AG20443 (cell line): Measurements from ENCODE around the gene TRAPPC5.
"Not testable (repeated sequence)": the region's sequence is repeated elsewhere in the genome, so short reads cannot be mapped to it uniquely, and the experiment has no call there.

Experiments used
- DNase-seq: peaks from one replicate; pipeline ENCODE4 v3.0.0; 2012; ENCODE audit warnings: low spot score, mixed read lengths

Gene TRAPPC5

DNA sequence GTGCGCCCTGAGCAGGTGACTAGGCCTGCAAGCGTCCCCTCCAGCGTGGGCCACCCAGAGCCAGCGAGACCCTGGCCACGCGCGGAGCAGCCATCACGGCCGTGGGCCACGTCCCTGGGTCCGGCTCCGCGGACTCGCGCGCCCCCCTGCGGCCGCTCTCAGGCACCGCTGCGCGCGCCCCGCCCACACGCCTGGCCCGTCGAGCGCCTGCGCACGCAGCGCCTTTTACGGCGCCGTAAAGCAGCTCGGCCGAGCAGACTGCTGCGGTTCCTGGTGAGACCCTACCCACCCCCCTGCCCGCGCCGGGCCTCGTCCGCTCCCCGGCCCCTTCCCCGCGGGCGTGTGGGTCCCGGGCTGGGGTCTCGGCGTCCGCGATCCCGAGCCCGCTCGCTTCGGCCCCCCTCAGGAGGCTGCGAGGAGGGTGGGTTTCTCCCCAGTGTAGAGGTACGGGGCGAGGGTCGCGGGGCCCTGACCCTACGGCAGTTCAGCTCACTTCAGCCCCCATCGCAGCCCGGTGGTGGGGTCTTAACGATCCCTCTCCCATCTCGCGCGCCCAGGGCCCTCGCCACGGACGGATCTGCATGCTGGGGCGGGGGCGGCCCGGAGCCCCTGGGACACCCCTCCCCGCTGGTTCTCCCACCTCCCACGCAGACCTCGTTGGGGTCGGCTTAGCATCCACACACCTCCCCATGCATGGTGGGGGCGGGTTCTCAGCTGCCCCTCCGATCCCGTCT lies at the start of gene TRAPPC5:
Gene TRAPPC5 (plus strand): TSS at position 228 of the 734 bp plus-strand sequence. CDS start 1,421 bp downstream, outside the sequence.
- DNase-seq = peak; percentile 98

DNA sequence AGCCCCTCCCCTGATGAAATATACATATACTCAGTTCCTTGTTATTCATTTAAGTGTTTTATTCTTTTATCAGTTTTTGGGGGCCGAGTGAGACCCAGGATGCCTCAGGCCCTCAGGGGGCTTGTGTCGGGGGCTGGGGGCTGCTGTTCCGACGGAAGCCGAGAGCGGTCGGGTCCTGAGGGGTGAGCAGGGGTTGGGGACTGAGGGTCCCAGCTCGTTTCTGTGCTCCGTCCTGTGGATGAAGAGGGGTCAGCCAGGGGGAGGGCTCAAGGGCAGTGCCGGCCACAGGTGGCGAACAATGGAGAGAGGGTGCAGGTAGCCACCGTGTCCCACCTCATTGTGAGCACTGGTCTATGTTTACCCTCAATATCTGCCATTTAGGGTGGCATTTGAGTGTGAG lies 49.1 kb upstream of the TRAPPC5 start:
- no peak for DNase-seq

- no peak for DNase-seq
These were observed 48.1 kb upstream of the TRAPPC5 start for GRCh38 chr19:7632340-7633203.

DNA sequence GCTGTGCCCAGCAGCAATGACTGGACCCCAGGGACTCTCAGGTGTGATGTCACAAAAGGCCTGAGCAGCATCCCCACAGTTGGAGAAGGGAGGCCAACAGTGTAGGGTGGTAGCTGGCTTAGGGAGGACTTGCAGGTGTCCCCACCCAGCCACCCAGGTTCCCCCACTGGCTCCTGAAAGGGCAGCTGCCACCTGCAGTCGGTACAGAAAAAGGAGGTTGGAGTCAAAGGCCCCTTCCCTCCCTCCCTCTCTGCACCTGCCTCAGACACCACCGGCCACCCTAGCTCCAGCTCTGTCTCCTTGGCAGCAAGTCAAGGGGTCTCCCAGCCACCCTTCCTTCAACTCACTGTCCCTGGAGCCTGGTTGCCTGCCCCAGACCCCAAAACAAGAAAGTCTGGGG lies 46.9 kb upstream of the TRAPPC5 start, which contains the start of gene PCP2:
Gene PCP2 (minus strand): TSS at position 22 of the 400 bp plus-strand sequence. CDS start 262 bp downstream, outside the sequence.
- DNase-seq = no peak

DNA sequence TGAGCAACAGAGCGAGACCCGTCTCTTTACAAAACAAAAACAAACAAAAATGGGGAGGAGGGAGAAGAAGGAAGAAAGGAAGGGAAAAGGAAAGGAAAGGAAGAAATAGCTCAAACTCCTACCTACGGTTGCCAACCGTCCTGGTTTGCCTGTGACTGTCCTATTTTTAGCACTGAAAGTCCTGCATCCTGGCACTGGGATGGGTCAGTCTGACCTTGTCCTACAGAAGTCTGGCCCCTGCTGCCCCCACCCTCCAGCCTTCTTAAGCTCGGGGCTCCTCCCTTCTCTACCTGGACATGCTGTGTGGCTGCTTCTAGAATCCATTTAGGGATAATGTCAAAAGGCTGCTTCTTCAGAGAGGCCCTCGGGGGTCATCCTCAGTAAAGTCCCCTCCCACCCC lies 45.0 kb upstream of the TRAPPC5 start:
- DNase-seq = no peak

DNA sequence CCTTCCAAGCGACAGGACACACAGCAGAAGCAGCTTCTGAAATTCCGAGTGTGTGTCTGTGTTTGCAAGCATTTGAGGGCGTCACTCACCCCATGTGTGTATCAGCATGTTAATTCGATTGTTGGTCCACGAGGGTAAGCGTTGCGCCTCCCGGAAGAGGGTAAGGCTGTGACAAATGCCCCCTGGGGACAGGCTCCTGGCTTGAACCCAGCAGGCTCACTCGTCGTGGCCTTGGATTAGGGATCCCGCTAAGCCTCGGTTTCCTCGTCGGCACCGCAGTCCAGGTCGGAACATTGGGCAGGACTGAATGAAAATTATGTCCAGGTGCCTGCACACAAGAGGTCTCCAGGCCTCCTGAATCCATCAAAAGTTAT lies 44.3 kb upstream of the TRAPPC5 start:
- no peak for DNase-seq

DNA sequence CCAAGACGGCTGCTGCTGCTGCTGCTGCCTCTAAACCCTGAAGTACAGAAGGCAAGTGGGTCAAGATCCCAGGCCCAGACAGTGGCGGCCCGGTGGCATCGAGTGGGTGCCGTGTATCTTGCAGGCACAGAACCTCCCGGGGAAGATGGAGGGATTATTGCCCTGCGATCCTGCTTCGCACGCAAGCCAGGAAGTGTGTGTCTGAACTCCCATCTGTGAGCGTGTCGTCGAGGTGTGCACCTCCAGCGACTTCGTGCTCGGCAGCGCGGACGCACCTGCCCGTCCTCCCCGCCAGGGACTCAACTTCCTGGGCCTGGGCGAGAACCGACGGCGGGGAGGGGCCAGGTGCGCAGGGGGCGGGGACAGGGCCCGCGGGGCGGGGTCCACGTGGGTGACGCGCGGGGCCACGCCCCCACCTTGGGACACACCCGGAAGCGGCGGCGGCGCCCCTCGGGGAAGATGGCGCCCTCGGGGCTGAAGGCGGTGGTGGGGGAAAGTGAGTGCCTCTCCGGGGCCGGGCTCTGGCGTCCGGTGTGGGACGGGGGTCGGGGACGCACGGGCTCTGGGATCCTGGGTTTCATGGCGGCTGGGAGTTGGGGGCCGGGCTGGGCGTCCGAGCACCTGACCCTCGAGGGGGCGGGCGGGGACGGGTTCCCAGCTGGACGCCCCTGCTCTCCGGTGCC lies 43.8 kb upstream of the TRAPPC5 start, which contains the start of gene STXBP2:
Gene STXBP2 (plus strand): TSS at position 420 of the 683 bp plus-strand sequence. CDS start 40 bp downstream, at position 460.
- peak; percentile 68 for DNase-seq

GRCh38 chr19:7637374-7638256 lies 43.0 kb upstream of the TRAPPC5 start:
- no peak for DNase-seq

DNA sequence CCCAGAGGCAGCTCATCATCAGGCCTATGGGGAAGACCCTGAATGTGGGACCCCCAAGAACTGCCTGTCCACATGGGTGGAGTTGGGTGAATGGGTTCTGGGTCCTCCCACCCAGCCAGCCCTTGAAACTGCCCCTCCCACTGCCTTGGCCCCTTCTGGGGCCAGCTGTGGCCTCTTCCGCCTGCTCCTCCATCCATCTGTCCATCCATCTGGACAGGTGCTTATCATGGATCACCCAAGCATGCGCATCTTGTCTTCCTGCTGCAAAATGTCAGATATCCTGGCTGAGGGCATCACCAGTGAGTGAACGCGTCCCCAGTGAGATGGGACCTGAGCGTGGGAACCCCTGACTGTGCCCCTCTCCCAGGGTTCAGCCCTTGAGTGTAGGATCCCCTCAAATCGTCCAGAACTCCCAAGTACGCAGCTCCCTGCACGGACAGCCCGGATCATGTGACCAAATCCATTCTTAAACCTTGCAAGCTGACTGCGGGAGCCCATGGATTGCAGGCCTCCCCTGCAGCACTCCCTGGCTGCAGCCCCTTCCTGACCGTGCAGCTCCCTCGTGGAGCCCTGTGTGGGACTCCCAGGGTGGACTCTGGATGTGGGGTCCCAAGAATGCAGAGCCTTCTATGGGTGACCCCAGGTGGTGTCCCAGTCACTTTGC lies 41.7 kb upstream of the TRAPPC5 start:
- no peak for DNase-seq

DNA sequence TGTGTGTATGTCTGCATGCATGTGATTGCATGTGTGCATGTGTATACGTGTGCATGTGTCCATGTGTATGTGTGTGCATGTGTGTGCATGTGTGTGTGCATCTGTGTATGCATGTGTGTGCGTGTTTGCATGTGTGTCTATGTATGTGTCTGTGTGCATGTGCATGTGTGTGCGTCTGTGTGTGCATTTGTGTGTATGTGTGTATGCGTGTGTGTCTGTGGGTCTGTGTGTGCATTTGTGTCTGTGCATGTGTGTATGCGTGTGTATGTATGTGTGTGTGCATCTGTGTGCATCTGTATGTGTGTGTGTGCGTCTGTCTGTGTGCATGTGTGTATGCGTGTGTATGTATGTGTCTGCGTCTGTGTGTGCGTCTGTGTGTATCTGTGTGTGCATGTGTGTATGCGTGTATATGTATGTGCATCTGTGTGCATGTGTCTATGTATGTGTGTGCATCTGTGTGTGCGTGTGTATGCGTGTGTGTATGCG lies 40.7 kb upstream of the TRAPPC5 start:
- DNase-seq = no peak

GRCh38 chr19:7640803-7641202 lies 39.8 kb upstream of the TRAPPC5 start:
- DNase-seq = no peak

- DNase-seq = no peak
These were observed 39.0 kb upstream of the TRAPPC5 start for GRCh38 chr19:7641290-7642276.

- no peak for DNase-seq
These were observed 38.2 kb upstream of the TRAPPC5 start for GRCh38 chr19:7642295-7643030.

DNA sequence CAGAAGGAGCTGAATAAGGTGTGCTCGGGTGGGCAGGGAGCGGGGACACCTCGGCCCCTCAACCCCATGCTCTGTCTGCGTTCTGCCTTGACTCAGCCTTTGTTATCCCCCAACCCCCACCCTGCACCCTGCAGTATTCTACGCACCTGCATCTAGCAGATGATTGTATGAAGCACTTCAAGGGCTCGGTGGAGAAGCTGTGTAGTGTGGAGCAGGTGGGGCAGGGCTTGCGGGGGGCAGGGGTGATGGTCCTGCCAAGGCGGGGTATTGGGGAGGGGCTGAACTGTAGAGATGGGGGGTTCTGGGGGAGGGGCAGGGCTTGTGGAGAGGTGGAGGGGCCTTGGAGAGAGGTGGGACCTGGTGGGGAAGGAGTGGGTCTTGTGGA lies 37.6 kb upstream of the TRAPPC5 start:
- no peak for DNase-seq

- not testable (repeated sequence) for DNase-seq
These were observed 36.7 kb upstream of the TRAPPC5 start for GRCh38 chr19:7643629-7644549.

- DNase-seq = no peak
These were observed 36.1 kb upstream of the TRAPPC5 start for GRCh38 chr19:7644550-7644877.

GRCh38 chr19:7645163-7645562 lies 35.5 kb upstream of the TRAPPC5 start:
- DNase-seq = no peak
